ENCODE data around the gene ARGLU1.

GRCh38 chr13:106513025-106513983 lies 54.6 kb downstream of the ARGLU1 start:
- TF ChIP-seq CTCF (IDR thresholded peaks at IDR 0.05): no peak
- TF ChIP-seq ZFX (IDR thresholded peaks at IDR 0.05; ENCODE audit: borderline replicate concordance): no peak

Data from 22Rv1 (cell line).